Stimulated activated CD8-positive, alpha-beta memory T cell treated with anti-CD3 and anti-CD28 coated beads, Interleukin-15, amount 100 ng/mL, for 1 hour (primary cell): ENCODE measurements around the gene SLC26A6.

Experiments used
- DNase-seq: peaks from one replicate; pipeline ENCODE4 v3.0.0-alpha.2; 2020; ENCODE audit warnings: low read depth

The SLC26A6 gene

DNA sequence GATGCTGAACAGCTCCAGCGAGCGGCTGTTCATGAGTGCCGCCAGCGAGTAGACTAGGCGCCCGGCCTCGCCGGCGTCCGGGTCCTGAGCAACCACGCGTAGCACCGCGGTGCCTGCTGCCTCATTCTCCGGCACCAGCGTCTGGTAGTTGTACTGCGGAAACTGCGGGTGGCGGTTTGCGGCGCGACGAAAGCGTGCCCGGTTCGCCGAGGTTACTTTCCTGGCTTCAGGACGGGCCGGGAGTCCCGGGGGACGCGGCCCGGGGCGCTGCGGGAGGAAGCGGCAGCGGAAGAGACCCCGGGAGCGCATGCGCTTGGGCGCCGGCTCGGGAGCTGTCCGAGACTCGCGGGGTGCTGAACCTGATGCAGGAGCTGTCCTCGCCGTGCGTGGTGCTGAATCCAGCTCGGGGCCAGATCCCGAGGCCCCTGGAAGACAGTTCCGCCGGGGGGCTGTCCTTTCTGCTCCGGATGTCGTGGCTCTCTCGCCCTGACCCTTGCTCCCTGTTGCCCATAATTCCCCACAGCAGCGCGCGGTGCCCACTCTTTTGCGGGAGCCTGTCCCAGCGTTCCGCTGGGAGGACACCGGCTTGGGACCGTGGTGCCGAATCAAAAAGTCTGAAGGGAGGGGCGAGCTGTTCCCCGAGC, 26.4 kb upstream of the SLC26A6 start:
- peak; percentile 57 for DNase-seq

DNA sequence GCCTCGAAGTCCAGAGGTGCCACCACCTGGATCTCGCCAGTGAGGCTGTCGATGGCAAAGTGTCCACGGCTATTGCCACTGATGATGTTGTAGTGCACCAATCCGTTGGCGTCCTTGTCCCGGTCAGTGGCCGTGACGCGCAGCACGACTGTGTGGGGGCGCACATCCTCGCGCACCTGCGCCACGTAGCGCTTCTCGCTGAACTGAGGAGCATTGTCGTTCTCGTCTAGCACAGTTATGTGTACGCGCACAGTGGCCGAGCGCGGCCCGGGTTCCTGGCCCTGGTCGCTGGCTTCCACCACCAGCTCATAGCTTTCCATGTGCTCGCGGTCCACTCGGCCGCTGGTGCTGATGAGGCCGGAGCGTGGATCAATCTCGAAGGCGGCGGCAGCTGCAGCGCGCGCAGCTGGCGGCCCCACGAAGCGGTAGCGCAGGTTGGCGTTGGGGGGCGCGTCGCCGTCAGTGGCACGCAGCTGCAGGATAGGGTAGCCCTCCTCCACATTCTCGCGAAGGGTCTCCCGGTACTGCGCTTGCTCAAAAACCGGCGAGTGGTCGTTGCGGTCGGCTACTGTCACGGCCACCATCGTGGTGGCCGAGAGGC, 25.6 kb upstream of the SLC26A6 start:
- DNase-seq, result no peak

DNA sequence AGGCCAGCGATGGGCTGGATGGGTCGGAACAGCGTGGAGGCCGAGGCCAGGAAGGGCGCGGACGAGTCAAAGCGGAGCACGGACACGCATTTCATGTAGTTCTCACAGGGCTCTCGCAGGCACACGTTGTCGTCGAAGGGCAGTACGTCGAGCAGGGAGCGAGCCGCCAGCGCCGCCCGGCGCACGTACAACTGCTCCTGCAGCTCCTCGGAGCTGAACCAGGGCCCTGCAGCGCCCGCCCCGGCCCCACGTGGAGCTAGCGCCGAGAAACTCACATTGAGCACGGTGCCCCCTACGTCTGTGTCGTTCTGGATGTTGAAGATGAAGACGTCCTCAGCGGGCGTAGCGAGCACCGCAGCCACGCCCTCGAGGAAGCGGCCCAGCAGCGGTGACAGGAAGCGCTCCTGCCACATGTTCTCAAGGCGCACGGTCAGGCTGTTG, 21.6 kb upstream of the SLC26A6 start:
- no peak for DNase-seq

DNA sequence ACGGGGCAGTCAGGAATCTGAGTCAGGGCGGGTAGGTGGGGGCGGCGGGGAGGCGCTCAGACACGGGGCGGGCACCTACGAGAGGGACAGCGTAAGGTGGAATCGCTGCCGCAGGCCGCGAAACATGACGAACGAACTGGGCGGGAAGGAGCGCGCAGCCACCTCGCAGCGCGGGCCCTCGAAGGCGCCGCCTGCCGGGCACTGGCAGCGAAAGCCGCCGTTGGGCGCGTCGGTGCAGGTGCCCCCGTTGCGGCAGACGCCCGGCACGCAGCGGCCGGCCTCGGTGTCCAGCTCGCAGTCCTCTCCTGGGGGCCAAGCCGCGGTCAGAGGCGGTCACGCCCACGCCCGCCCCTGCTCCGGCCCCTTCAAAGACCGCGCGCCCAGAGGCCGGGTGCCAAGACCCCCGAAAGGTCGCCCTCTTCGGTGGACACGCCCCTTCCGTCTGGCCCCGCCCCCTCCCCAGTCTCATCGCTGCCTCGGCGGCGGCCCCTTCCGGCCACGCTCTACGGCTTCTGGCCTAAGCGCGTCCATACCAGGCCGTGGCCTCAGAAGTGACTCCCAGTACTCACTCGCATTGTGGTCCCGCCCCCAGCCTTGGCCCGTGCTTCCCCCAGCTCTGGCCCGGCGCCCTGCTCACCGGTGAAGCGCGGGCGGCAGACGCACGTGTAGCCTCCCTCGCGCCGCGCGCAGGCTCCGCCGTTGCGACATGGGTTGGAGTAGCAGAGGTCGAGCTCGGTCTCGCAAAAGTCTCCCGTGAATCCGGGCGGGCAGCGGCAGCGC, 21.0 kb upstream of the SLC26A6 start:
- peak; percentile 69 for DNase-seq

- DNase-seq, result no peak
Observed at GRCh38 chr3:48655606-48656005, 20.3 kb upstream of the SLC26A6 start.

DNA sequence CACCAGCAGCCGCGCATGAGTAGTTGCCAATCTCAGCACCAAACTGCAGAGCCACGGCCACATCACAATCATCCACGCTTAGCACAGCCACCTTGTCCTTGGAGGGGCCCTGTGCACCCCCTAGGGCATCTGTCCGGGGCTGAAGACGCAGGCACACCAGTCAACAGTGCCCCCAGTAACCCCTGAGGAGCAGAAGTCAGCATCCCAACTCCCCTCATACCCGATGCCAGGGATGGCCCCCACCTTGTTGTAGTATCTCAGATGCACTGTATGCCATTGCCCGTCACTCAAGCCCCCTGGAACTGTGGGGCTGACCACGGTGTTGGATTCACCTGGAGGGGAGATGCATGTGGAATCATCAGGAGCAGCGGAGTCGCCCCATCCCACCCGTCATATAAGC, 19.8 kb upstream of the SLC26A6 start:
- no peak for DNase-seq

DNA sequence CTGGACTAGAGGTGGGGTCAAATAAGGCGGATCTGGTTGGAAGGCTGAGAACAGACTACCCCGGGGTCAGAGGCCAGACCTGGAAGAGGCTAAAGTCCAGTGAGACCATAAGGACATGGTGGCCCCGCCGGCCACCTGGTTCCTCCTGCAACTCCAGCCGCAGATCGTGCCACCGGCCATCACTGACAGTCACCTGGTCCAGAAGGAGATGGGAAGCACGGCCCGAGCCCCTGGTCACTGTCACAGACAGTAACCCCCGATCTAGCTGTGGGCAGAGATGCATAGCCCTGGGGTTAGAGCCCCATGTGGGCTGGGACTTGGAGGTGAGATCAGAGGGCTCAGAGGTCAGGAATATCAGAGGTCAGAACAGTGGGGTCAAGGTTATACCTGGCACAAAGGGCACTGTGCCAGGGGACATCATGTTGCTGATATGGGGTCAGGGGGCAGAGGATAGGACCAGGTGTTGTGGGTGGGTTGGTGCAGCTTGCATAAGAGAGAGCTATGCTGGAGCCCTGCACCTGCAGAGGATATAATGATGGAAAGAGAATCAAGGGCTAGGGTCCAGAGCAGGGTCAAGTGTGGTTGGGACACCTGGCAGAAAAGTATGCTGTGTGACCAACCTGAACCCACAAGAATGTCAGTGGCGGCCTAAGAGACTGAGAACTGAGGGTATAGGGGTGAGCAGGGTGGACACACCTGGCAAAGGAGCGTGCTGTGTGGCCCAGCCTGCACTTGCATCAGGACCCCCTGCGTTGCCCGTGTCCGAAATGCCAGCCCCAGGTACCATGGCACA, 17.9 kb upstream of the SLC26A6 start:
- DNase-seq, result no peak

DNA sequence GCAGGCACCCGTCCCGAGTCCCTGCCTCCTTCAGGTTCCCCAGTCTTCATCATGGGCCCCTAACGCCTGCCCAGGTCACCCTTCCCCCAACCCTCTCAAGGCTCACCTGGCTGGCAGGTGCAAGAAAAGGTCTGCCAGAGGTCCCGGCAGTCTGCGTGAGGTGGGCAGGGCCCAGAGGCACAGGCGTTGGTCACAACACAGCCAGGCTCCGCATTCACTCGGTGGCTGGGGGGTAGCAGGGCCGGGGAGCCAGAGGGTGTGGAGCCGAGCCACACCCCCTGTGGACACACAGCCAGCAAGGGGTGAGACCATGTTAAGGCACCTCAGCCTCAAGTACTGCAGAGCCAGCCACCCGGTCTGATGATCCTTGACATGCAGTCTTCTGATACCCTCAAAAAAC, 16.5 kb upstream of the SLC26A6 start:
- no peak for DNase-seq

DNA sequence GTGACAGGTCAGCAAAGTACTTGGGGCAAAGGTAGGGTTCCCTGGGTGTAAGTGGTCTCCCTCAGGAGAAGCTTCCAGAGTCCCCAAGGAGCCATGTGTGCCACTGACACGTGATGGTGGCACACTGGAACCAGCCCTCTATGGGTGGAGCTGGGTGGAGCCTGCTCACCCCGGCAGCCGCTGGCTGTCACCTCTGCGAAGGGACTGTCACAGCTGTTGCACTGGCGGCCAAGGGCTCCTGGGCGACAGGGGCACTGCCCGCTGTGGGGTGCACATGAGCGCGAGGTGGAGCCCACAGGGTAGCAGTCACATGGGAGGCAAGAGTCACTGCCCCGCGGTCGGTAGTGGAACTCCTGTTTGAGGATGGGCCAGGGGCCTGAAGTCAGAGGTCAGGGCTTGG, 15.5 kb upstream of the SLC26A6 start:
- DNase-seq, result no peak

DNA sequence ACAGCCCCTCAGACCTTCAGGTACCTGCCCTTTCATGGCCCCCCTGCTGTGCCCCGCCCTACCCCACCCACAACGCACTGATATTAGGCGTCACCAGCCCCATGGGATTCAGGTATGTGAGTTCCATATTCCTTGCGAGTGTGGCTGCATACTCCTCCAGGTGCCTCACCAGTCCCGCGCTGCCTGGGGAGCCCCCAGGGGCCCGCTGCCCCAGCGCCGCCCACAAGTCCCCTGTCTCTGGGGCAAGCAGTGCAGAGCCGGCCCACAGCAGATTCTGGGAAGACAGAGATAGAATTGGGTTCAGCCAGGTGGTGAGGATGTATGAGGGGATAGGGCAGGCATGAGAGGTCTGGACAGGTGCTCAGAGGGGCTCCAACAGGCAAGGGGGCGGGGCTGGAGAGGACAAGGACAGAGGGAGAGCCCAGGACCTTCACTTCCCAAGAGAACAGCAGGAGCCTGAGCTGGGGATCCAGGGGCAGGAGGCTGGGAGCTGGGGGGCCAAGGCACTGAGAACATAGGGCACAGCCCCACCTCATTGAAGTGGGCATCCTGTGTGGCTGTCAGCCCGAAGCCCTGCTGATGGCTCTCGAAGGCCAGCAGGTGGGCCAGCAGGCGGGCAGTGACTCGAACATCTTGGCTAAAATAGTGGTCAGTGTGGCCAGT, 13.1 kb upstream of the SLC26A6 start:
- DNase-seq, result no peak

- no peak for DNase-seq
Observed at GRCh38 chr3:48647714-48648113, 12.5 kb upstream of the SLC26A6 start.

GRCh38 chr3:48644898-48645760, 9.9 kb upstream of the SLC26A6 start:
- no peak for DNase-seq

GRCh38 chr3:48642605-48643004, 7.3 kb upstream of the SLC26A6 start:
- DNase-seq, result no peak

DNA sequence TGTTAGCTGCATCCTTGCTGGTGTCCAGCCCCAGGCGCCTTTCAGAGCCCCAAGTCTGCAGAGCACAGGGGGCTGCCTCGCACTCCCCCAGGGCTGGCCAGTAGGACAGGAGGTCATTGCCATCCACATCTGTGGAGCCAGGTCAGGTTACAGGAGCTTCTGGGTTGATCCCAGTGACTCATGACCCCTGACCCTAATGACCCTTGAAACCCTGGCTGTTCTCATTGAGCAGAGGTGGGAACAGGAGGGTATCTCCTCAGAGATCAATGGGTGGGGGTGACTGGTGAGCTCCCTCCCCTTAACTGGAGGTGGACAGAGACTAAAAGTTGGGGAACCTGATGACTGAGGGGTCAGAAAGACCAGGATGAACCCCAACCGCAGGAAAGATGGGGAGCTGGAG, 6.1 kb upstream of the SLC26A6 start:
- DNase-seq, result no peak

GRCh38 chr3:48639944-48640606, 4.8 kb upstream of the SLC26A6 start:
- no peak for DNase-seq

GRCh38 chr3:48637305-48637704, 2.0 kb upstream of the SLC26A6 start:
- DNase-seq, result no peak

- no peak for DNase-seq
Observed at GRCh38 chr3:48636149-48636655, 941 bp upstream of the SLC26A6 start.

- no peak for DNase-seq
Observed at GRCh38 chr3:48634661-48635221, 520 bp downstream of the SLC26A6 start.

- DNase-seq, result no peak
Observed at GRCh38 chr3:48633743-48634142, 1.5 kb downstream of the SLC26A6 start.

GRCh38 chr3:48633256-48633655, 2.0 kb downstream of the SLC26A6 start:
- no peak for DNase-seq
